ENCODE measurements around the gene CCDC85C.

Gene CCDC85C

GRCh38 chr14:99566390-99567354 is 37.3 kb downstream of the CCDC85C start:
- no peaks in the 10 kb centered on the region for H3K27me3 Mint-ChIP-seq
- H3K9me3 Mint-ChIP-seq: no peaks in the 10 kb centered on the region
- H3K4me1 Mint-ChIP-seq: peaks cover 4% of the 10 kb centered on the region
- no peak overlapping the region for H3K4me3 Mint-ChIP-seq
- H3K27ac Mint-ChIP-seq: peak overlapping the region; percentile 55
- no peaks in the 10 kb centered on the region for H3K36me3 Mint-ChIP-seq

DNA sequence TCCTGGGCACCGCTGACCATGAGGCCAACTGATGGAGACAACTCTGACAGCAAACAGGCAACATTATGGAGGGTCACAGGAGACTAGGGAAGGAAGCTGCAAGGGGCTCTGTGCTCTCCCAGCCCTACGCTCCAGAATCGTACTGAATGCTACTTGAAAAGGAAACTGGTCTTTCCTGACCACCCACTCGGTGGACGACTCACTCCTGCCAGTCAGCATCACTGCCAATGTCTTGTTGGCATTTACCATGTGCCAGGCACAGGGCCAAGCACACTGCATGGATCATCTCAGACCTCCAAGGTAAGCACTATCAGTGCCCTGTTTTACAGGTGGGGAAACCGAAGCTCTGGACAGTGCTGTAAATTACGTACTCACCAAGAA is 38.0 kb downstream of the CCDC85C start:
- H3K36me3 Mint-ChIP-seq: no peaks in the 10 kb centered on the region
- H3K27ac Mint-ChIP-seq: no peak overlapping the region
- H3K4me3 Mint-ChIP-seq: no peak overlapping the region
- H3K27me3 Mint-ChIP-seq: no peaks in the 10 kb centered on the region
- no peaks in the 10 kb centered on the region for H3K9me3 Mint-ChIP-seq
- peaks cover 4% of the 10 kb centered on the region for H3K4me1 Mint-ChIP-seq

DNA sequence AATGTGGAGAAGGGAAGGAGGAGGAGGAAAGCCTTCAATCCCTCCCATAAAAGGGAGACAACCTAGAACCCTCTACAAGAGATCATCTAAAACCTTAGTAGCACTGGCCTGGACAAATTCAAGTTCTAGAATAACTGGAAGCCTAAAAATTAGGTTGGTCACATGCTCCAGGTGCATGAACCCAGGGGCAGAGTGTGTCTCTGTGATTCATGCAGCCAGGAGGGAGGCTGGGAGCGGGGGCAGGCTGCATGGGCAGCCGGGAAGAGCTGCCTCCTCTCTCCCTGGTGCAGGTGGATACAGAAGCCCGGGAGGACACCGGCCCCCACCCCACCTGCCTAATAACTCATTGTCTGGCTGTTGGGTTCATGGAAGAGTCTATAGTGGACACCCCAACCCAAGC is 38.6 kb downstream of the CCDC85C start:
- Mint-ChIP-seq H3K4me1 (peaks cover 4% of the 10 kb centered on the region), H3K36me3 (no peaks in the 10 kb centered on the region), H3K27me3 (no peaks in the 10 kb centered on the region), H3K4me3 (no peak overlapping the region), H3K9me3 (no peaks in the 10 kb centered on the region), H3K27ac (no peak overlapping the region)

- H3K36me3 Mint-ChIP-seq: no peaks in the 10 kb centered on the region
- H3K4me3 Mint-ChIP-seq: no peak overlapping the region
- H3K27ac Mint-ChIP-seq: no peak overlapping the region
- H3K9me3 Mint-ChIP-seq: no peaks in the 10 kb centered on the region
- no peaks in the 10 kb centered on the region for H3K27me3 Mint-ChIP-seq
- peaks cover 4% of the 10 kb centered on the region for H3K4me1 Mint-ChIP-seq
These were observed 39.1 kb downstream of the CCDC85C start for GRCh38 chr14:99564926-99565259.

DNA sequence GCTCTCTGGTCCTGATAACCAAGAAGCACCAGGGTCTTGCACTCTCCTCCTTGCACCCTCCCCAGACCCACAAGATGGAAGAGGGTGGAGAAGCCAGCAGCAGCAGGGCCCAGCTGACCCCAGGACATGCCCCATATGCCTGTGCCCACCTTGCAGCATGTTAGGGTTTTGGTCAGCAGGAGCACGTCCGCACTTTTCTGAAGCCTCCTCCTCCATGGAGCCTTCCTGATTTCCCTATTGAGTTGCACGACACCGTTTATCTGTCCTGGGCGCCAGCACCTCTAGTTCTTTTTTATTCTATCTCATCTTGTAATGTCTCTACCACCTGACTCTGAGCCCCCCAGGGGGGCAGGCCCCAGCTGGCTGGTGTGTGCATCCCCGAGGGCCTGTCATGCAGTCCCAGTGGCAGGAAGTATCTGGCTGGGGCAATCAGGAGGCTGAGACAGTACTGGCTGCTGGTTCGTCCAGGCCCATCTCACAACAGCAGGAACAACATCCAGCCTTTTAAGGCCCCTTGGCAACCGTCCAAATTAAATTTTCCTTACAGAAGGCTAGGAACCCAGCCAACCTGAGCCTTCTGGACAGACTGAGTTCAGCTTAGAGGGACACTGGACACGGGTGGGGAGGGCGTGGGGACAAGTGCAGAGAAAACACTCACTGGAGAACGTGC is 39.6 kb downstream of the CCDC85C start:
- Mint-ChIP-seq H3K9me3 (no peaks in the 10 kb centered on the region), H3K4me3 (no peak overlapping the region), H3K4me1 (peaks cover 4% of the 10 kb centered on the region), H3K27me3 (no peaks in the 10 kb centered on the region), H3K36me3 (no peaks in the 10 kb centered on the region), H3K27ac (no peak overlapping the region)

DNA sequence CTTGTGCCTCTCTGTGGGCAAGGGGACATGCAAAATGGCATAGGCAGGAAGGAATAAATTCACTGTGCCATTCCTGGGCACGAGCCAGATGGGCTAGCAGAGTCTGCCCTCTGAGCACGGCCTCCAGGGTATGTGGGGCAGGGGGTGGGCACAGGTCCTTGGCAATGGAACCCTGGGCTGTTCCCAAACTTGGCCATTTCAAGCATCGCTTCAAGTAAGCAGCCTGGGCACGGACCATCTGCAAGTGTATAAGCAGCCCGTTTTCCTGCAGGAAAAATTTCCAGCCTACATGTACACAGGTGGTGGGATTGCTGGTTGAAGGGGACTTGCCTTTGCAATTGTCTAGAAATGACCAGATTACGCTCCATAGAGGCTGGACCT is 40.3 kb downstream of the CCDC85C start:
- Mint-ChIP-seq H3K27ac (no peak overlapping the region), H3K4me1 (peaks cover 4% of the 10 kb centered on the region), H3K27me3 (no peaks in the 10 kb centered on the region), H3K9me3 (no peaks in the 10 kb centered on the region), H3K36me3 (no peaks in the 10 kb centered on the region), H3K4me3 (no peak overlapping the region)

- Mint-ChIP-seq H3K27ac (no peak overlapping the region), H3K27me3 (no peaks in the 10 kb centered on the region), H3K4me1 (peaks cover 4% of the 10 kb centered on the region), H3K36me3 (no peaks in the 10 kb centered on the region), H3K9me3 (no peaks in the 10 kb centered on the region), H3K4me3 (no peak overlapping the region)
These were observed 40.9 kb downstream of the CCDC85C start for GRCh38 chr14:99562856-99563748.

DNA sequence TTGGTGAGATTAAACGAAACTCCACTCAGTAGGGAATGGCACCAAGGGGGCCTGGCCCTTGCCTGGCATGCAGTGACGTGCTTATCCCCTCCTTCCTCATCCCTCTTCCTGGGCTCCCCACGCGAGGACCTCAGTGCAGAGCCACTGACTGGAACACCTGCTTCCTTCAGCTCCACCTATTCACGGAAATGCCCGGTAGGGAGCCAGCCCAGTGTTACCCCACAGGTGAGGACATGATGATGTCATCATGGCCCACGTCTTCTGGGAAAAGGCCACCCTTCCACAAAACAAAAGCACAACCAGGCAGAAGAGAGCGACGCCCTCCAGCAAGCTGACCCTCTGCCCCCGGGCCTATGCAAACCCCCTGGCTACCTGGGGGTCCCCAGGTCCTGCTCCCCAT is 42.1 kb downstream of the CCDC85C start:
- H3K4me3 Mint-ChIP-seq: no peak overlapping the region
- no peaks in the 10 kb centered on the region for H3K27me3 Mint-ChIP-seq
- peaks cover under 1% of the 10 kb centered on the region for H3K4me1 Mint-ChIP-seq
- no peaks in the 10 kb centered on the region for H3K9me3 Mint-ChIP-seq
- H3K27ac Mint-ChIP-seq: no peak overlapping the region
- no peaks in the 10 kb centered on the region for H3K36me3 Mint-ChIP-seq

DNA sequence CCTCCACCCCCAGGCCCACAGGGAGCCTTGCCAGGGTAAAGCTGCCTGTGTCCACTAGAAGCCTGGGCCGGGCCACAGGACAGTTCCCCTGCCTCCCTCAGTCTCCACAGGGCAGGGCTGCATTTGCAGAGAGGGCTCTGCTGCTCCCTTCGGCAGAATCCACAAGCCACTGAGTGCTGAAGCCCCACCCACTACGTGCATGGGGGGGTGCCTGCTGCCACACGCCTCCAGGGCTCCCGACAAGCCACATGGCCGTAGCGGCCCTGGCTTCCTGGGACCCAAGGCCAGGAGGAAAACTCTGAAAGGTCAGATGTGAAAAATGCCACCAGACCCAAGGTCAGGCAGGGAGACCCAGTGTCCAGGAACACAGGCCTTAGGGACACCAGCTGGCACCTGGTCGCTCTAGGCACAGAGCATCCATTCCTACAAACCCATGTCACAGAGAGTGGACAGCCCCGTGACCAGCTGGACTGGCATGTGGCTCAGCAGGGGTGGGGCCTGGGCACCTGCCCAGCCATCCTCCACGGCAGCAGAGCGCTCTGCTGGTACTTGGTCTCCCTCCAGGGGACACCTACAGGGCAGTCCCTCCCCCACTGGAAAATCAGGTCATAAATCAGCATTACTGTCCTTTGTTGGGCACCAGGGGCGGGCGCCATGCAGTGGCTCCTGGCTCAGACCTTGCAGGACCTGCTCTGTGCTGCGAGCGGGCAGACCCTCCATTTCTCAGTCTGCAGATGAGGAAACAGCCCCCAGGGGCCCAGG is 42.9 kb downstream of the CCDC85C start:
- H3K9me3 Mint-ChIP-seq: no peaks in the 10 kb centered on the region
- H3K27me3 Mint-ChIP-seq: no peaks in the 10 kb centered on the region
- no peaks in the 10 kb centered on the region for H3K36me3 Mint-ChIP-seq
- no peak overlapping the region for H3K4me3 Mint-ChIP-seq
- no peak overlapping the region for H3K27ac Mint-ChIP-seq
- no peaks in the 10 kb centered on the region for H3K4me1 Mint-ChIP-seq

GRCh38 chr14:99560403-99560802 is 43.6 kb downstream of the CCDC85C start:
- Mint-ChIP-seq H3K27ac (no peak overlapping the region), H3K4me3 (no peak overlapping the region), H3K36me3 (no peaks in the 10 kb centered on the region), H3K4me1 (no peaks in the 10 kb centered on the region), H3K27me3 (no peaks in the 10 kb centered on the region), H3K9me3 (no peaks in the 10 kb centered on the region)

GRCh38 chr14:99559286-99559990 is 44.6 kb downstream of the CCDC85C start:
- no peaks in the 10 kb centered on the region for H3K4me1 Mint-ChIP-seq
- H3K27ac Mint-ChIP-seq: no peak overlapping the region
- no peaks in the 10 kb centered on the region for H3K36me3 Mint-ChIP-seq
- H3K27me3 Mint-ChIP-seq: no peaks in the 10 kb centered on the region
- no peak overlapping the region for H3K4me3 Mint-ChIP-seq
- H3K9me3 Mint-ChIP-seq: no peaks in the 10 kb centered on the region

DNA sequence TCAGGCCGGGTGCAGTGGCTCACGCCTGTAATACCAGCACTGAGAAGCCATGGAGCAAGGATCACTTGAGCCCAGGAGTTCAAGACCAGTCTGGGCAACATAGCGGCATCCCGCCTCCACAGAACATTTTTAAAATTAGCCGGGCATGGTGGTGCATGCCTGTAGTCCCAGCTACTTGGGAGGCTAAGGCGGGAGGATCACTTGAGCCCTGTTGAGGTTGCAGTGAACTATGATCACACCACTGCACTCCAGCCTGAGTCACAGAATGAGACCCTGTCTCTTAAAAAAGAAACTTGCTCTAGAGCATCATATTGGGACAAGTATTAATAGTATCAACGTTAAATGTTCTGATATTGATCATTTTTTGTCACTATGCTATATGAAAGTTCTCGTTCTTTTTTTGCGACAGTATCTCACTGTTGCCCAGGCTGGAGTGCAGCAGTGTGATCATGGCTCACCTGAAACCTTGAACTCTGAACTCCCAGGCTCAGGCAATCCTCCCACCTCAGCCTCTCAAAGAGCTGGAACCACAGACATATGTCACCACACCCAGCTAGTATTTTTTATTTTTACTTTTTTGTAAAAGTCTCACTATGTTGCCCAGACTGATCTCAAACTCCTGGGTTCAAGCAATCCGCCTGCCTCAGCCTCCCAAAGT is 47.7 kb downstream of the CCDC85C start:
- H3K36me3 Mint-ChIP-seq: no peaks in the 10 kb centered on the region
- no peaks in the 10 kb centered on the region for H3K27me3 Mint-ChIP-seq
- H3K9me3 Mint-ChIP-seq: no peaks in the 10 kb centered on the region
- H3K4me3 Mint-ChIP-seq: no peak overlapping the region
- H3K4me1 Mint-ChIP-seq: no peaks in the 10 kb centered on the region
- H3K27ac Mint-ChIP-seq: no peak overlapping the region

GRCh38 chr14:99554757-99555531 is 49.1 kb downstream of the CCDC85C start:
- no peak overlapping the region for H3K4me3 Mint-ChIP-seq
- H3K9me3 Mint-ChIP-seq: no peaks in the 10 kb centered on the region
- no peaks in the 10 kb centered on the region for H3K27me3 Mint-ChIP-seq

GRCh38 chr14:99554184-99554583 is 49.8 kb downstream of the CCDC85C start:
- Mint-ChIP-seq H3K9me3 (no peaks in the 10 kb centered on the region), H3K36me3 (no peaks in the 10 kb centered on the region), H3K27me3 (no peaks in the 10 kb centered on the region), H3K4me1 (no peaks in the 10 kb centered on the region), H3K27ac (no peak overlapping the region), H3K4me3 (no peak overlapping the region)

More at GRCh38 chr14:99554757-99555531, 49.1 kb downstream of the CCDC85C start:
- no peaks in the 10 kb centered on the region for H3K36me3 Mint-ChIP-seq
- peak overlapping the region; percentile 41 for H3K27ac Mint-ChIP-seq
- no peaks in the 10 kb centered on the region for H3K4me1 Mint-ChIP-seq
